PC-9 (cell line): ENCODE measurements around the gene TMEM17.

ENCODE experiments used
- EZH2 ChIP-seq: fragments of 200-600 bp; sonication (generic); IDR thresholded peaks from 2 replicates; pipeline ENCODE4 v1.8.0; 2017; ENCODE audit warnings: antibody characterized with exemption, low read depth
- TF ChIP-seq, protein P1 (sequence below): fragments of 200-600 bp; sonication (generic); conservative IDR thresholded peaks from 2 replicates; pipeline ENCODE4 v1.6.1; 2017; ENCODE audit warnings: mixed run types, antibody characterized with exemption, mild to moderate bottlenecking, moderate library complexity

DNA sequence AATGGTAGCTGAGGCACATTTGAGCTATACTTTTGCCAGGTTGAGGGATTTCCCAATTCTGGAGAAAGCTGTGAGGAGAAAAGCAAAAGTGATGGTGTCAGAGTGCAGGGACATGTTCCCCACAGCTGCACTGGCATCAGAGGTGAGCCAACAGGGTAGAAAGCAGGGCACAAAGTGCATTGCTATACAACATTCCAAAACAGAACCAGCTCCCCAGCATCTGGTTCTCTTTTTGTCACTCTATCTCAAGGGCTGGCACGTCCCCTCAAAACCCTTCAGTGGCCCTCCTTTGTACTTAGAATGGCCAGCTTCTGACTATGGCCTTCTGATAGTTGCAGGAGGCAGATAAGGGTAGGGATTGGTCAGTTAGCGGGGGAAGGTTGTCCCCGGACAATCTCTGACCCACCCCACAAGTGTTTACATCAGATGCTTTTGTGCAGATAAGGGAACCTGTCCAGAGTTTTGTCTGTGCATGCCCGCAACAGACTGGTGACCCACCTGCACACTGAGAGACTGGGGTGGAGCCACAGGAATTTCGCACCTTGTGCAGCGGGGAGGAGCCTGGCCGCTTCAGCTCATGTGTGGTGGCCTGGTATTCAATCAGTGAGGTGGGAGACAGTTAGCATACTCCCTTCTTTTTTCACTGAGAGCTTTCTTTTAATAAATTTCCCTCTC lies 31.0 kb upstream of the TMEM17 start:
- TF ChIP-seq, protein P1, sequence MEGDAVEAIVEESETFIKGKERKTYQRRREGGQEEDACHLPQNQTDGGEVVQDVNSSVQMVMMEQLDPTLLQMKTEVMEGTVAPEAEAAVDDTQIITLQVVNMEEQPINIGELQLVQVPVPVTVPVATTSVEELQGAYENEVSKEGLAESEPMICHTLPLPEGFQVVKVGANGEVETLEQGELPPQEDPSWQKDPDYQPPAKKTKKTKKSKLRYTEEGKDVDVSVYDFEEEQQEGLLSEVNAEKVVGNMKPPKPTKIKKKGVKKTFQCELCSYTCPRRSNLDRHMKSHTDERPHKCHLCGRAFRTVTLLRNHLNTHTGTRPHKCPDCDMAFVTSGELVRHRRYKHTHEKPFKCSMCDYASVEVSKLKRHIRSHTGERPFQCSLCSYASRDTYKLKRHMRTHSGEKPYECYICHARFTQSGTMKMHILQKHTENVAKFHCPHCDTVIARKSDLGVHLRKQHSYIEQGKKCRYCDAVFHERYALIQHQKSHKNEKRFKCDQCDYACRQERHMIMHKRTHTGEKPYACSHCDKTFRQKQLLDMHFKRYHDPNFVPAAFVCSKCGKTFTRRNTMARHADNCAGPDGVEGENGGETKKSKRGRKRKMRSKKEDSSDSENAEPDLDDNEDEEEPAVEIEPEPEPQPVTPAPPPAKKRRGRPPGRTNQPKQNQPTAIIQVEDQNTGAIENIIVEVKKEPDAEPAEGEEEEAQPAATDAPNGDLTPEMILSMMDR: no peak
- TF ChIP-seq EZH2: no peak
